RWPE2 (cell line): Measurements from ENCODE around the gene ALLC.
A peak's percentile ranks its signal among the peaks of the same experiment; 100 is the strongest.

Experiments
- ATAC-seq: fragments of 200-7000 bp; cut with Tn5 transposase; 3 replicates; pipeline ENCODE4 v1.9.1; 2021; ENCODE audit warnings: low read depth
- DNase-seq: peaks from one replicate; pipeline ENCODE4 v3.0.0-alpha.2; 2020; ENCODE audit warnings: low spot score
- H3K27ac ChIP-seq: fragments of 450-650 bp; 2 replicates; pipeline ENCODE4 v1.5.1; 2017; ENCODE audit warnings: mild to moderate bottlenecking; ENCODE audit not compliant: poor library complexity, severe bottlenecking
- H3K27me3 ChIP-seq: fragments of 250-450 bp; sonication (Bioruptor Pico); 2 replicates; pipeline ENCODE4 v1.5.1; 2021; ENCODE audit warnings: mild to moderate bottlenecking, moderate library complexity; ENCODE audit not compliant: insufficient read depth, poor library complexity, severe bottlenecking
- H3K36me3 ChIP-seq: fragments of 250-450 bp; sonication (Bioruptor Pico); 2 replicates; pipeline ENCODE4 v1.5.1; 2020; ENCODE audit warnings: low read depth, mild to moderate bottlenecking, moderate library complexity
- H3K4me1 ChIP-seq: fragments of 250-450 bp; sonication (Bioruptor Pico); 2 replicates; pipeline ENCODE4 v1.5.1; 2021; ENCODE audit warnings: mild to moderate bottlenecking, moderate library complexity; ENCODE audit not compliant: insufficient read depth, poor library complexity, severe bottlenecking
- H3K4me3 ChIP-seq: fragments of 250-450 bp; sonication (Bioruptor Pico); 2 replicates; pipeline ENCODE4 v1.5.1; 2021; ENCODE audit warnings: mild to moderate bottlenecking, moderate library complexity; ENCODE audit not compliant: severe bottlenecking
- H3K9me3 ChIP-seq: fragments of 250-450 bp; sonication (Bioruptor Pico); 2 replicates; pipeline ENCODE4 v1.5.1; 2021; ENCODE audit warnings: mild to moderate bottlenecking, moderate library complexity; ENCODE audit not compliant: severe bottlenecking
- CTCF ChIP-seq: fragments of 450-650 bp; IDR thresholded peaks from one replicate; pipeline ENCODE4 v1.5.1; 2017; ENCODE audit warnings: mild to moderate bottlenecking, moderate library complexity; ENCODE audit not compliant: poor library complexity, severe bottlenecking

The ALLC gene

GRCh38 chr2:3696545-3696944 lies 38.5 kb downstream of the ALLC start:
- no peak for TF ChIP-seq CTCF
- Histone ChIP-seq H3K36me3 (no peaks in the 10 kb centered on the region), H3K4me3 (no peak overlapping the region), H3K9me3 (no peaks in the 10 kb centered on the region), H3K27me3 (peaks cover 19% of the 10 kb centered on the region), H3K4me1 (no peaks in the 10 kb centered on the region), H3K27ac (no peak overlapping the region)
- ATAC-seq (no peak), DNase-seq (no peak)

DNA sequence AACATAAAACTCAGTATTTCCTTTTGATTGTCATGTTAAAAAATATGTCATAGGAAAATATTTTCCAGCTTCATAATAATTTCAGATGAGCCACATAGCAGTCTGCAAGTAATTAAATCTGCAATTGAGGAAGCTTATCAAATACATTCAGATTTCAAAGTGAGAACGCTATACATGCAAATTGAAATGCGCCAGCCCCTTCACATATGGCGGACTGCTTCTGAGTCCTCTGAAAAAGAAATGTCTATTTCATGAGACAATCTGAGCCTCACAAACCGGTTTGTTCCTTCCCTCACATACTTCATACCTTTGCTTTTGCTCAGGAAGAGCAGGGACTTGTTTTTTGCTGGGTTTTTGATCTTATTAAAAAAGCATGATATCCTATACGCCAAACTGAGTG lies 43.1 kb downstream of the ALLC start:
- H3K9me3 ChIP-seq, result no peaks in the 10 kb centered on the region
- no peak for ATAC-seq
- TF ChIP-seq CTCF, result no peak
- H3K27ac ChIP-seq, result no peak overlapping the region
- peaks cover 53% of the 10 kb centered on the region for H3K27me3 ChIP-seq
- no peaks in the 10 kb centered on the region; the same call in 1 of the 2 replicates for H3K36me3 ChIP-seq
- no peak overlapping the region for H3K4me3 ChIP-seq
- DNase-seq, result no peak
- H3K4me1 ChIP-seq, result no peaks in the 10 kb centered on the region

DNA sequence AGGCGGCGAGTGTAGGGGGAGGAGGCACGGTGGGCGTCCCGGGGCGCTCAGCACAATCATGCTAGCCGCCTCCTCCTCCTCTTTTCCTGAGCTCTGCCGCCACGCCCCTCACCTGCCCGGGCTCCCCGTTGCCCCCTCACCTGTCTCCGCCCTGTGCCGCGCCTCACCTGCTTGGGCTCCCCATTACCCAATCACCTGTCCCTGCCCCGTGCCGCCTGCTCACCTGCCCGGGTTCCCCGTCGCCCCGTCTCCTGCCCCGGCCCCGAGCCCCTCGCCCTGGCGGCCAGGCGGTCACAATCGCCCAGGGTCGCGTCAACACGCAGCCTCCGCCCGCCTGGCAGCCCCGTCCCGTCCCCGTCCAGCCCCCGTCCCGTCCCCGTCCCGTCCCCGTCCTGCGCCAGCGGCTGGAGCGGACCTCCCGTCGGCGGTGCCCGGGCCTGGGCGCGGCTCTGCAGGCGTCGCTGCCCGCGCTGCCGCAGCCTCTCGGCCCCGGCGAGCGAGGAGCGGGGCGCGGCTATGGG lies 45.3 kb downstream of the ALLC start, which contains the start of gene DCDC2C:
Gene DCDC2C, plus strand, starts transcription at position 340 of the 521 bp plus-strand sequence. Its CDS starts 177 bp downstream, at position 517.
- DNase-seq (no peak), ATAC-seq (peak; percentile 17; the same call in 2 of the 3 replicates)
- no peak within 1 kb of the TSS for H3K4me3 ChIP-seq
- peaks cover 52% of the 10 kb centered on the region for H3K27me3 ChIP-seq
- no peak for TF ChIP-seq CTCF
- no peaks in the 10 kb centered on the region; the same call in 1 of the 2 replicates for H3K36me3 ChIP-seq
- H3K9me3 ChIP-seq, result no peaks in the 10 kb centered on the region
- no peak within 1 kb of the TSS for H3K27ac ChIP-seq
- no peaks in the 10 kb centered on the region for H3K4me1 ChIP-seq

GRCh38 chr2:3703757-3704355 lies 45.9 kb downstream of the ALLC start:
- peaks cover 57% of the 10 kb centered on the region for H3K27me3 ChIP-seq
- no peak for TF ChIP-seq CTCF
- H3K9me3 ChIP-seq, result no peaks in the 10 kb centered on the region
- no peaks in the 10 kb centered on the region for H3K4me1 ChIP-seq
- DNase-seq (no peak), ATAC-seq (peak; percentile 10; the same call in 1 of the 3 replicates)
- H3K27ac ChIP-seq, result no peak overlapping the region
- no peak overlapping the region for H3K4me3 ChIP-seq
- H3K36me3 ChIP-seq, result no peaks in the 10 kb centered on the region; the same call in 1 of the 2 replicates

GRCh38 chr2:3704692-3705091 lies 46.7 kb downstream of the ALLC start:
- no peak for TF ChIP-seq CTCF
- H3K4me3 ChIP-seq, result no peak overlapping the region
- ATAC-seq (no peak), DNase-seq (no peak)
- no peak overlapping the region for H3K27ac ChIP-seq
- H3K4me1 ChIP-seq, result no peaks in the 10 kb centered on the region
- H3K27me3 ChIP-seq, result peaks cover 60% of the 10 kb centered on the region
- no peaks in the 10 kb centered on the region for H3K9me3 ChIP-seq
- H3K36me3 ChIP-seq, result no peaks in the 10 kb centered on the region; the same call in 1 of the 2 replicates
